Activated B cell treated with CpG ODN at 0.5 μM for 24 hours (primary cell): Measurements from ENCODE around the gene ASZ1. TPM values are rescaled to one million over a fixed set of nuclear protein-coding genes. Genes with fewer than 3 reads are reported as not detected.

Experiments
- ATAC-seq: fragments of 200-7000 bp; cut with Tn5 transposase; one replicate; pipeline ENCODE4 v1.10.0; 2021; ENCODE audit warnings: low read depth, mild to moderate bottlenecking, moderate library complexity
- CTCF ChIA-PET: fragments of 350-600 bp; sonication (Branson Sonifier 250); formaldehyde crosslinking; loops from one replicate; lab custom pipeline; 2021; ENCODE audit warnings: antibody characterized with exemption; lab: Charles Lee
- POLR2A ChIA-PET: fragments of 350-600 bp; sonication (Branson Sonifier 250); formaldehyde crosslinking; loops from one replicate; lab custom pipeline; 2021; ENCODE audit warnings: antibody characterized with exemption; lab: Charles Lee
- DNase-seq: peaks from one replicate; pipeline ENCODE4 v3.0.0; 2022
- H3K27ac Mint-ChIP-seq: one replicate; pipeline ENCODE4 v1.8.0; 2020; ENCODE audit warnings: mixed read lengths
- H3K27me3 Mint-ChIP-seq: one replicate; pipeline ENCODE4 v1.8.0; 2021; ENCODE audit warnings: mixed read lengths
- H3K36me3 Mint-ChIP-seq: one replicate; pipeline ENCODE4 v1.8.0; 2021; ENCODE audit warnings: low read depth, mixed read lengths
- H3K4me1 Mint-ChIP-seq: one replicate; pipeline ENCODE4 v1.8.0; 2021; ENCODE audit warnings: mixed read lengths
- H3K4me3 Mint-ChIP-seq: one replicate; pipeline ENCODE4 v1.8.0; 2020; ENCODE audit warnings: mild to moderate bottlenecking, mixed read lengths
- H3K9me3 Mint-ChIP-seq: one replicate; pipeline ENCODE4 v1.8.0; 2020; ENCODE audit warnings: mixed read lengths
- CTCF ChIP-seq: fragments of 200-600 bp; IDR thresholded peaks from one replicate; pipeline ENCODE4 v1.8.0; 2022; ENCODE audit warnings: antibody characterized with exemption, mild to moderate bottlenecking
- intact Hi-C: fragments of 100-400 bp; cut with micrococcal nuclease; formaldehyde crosslinking; loops from one replicate; pipeline ENCODE4 v1.15.1; 2024
- total RNA-seq: library from RNA; stranded (reverse); gene quantifications from 2 replicates; pipeline ENCODE4 v1.2.3, GENCODE V29; 2022

Gene ASZ1
- total RNA-seq, 1 donor from 2014 or later: not detected

- H3K4me1 Mint-ChIP-seq: no peaks in the 10 kb centered on the region
- DNase-seq (no peak), ATAC-seq (no peak)
- no peak for TF ChIP-seq CTCF
- ChIA-PET POLR2A (no interaction called here), CTCF (no interaction called here)
- H3K9me3 Mint-ChIP-seq: no peaks in the 10 kb centered on the region
- H3K36me3 Mint-ChIP-seq: no peaks in the 10 kb centered on the region
- intact Hi-C loops: no loop called here
- H3K4me3 Mint-ChIP-seq: no peak overlapping the region
- H3K27me3 Mint-ChIP-seq: peaks cover 34% of the 10 kb centered on the region
- no peak overlapping the region for H3K27ac Mint-ChIP-seq
Observed at GRCh38 chr7:117320523-117320922, 106.8 kb downstream of the ASZ1 start.

GRCh38 chr7:117319181-117319580 lies 108.1 kb downstream of the ASZ1 start:
- H3K27me3 Mint-ChIP-seq: peaks cover 26% of the 10 kb centered on the region

GRCh38 chr7:117313582-117313981 lies 113.7 kb downstream of the ASZ1 start:
- H3K9me3 Mint-ChIP-seq: no peaks in the 10 kb centered on the region
- no peak overlapping the region for H3K4me3 Mint-ChIP-seq
- ATAC-seq (no peak), DNase-seq (no peak)
- CTCF ChIA-PET: no interaction called here
- no peaks in the 10 kb centered on the region for H3K4me1 Mint-ChIP-seq
- H3K27me3 Mint-ChIP-seq: peaks cover 7% of the 10 kb centered on the region
- TF ChIP-seq CTCF: no peak
- intact Hi-C loops: no loop called here
- no peak overlapping the region for H3K27ac Mint-ChIP-seq
- H3K36me3 Mint-ChIP-seq: no peaks in the 10 kb centered on the region
- POLR2A ChIA-PET: no interaction called here

More at GRCh38 chr7:117319181-117319580, 108.1 kb downstream of the ASZ1 start:
- Mint-ChIP-seq H3K27ac (no peak overlapping the region), H3K9me3 (no peaks in the 10 kb centered on the region), H3K36me3 (no peaks in the 10 kb centered on the region), H3K4me3 (no peak overlapping the region), H3K4me1 (no peaks in the 10 kb centered on the region)
- POLR2A ChIA-PET: no interaction called here
- CTCF ChIA-PET: interaction anchor here (0.7 kb wide), 2 partner anchors 781 to 982 kb away, joined by 3 to 4 read pairs; no protein-coding TSS in a partner anchor
- no peak for TF ChIP-seq CTCF
- ATAC-seq (no peak), DNase-seq (no peak)
- intact Hi-C loops: no loop called here

Other genes starting within 250 kb of the ASZ1 start
- gene WNT2, start 104.4 kb downstream of the ASZ1 start, total RNA-seq: not detected in 2 replicates
- gene CFTR, start 52.5 kb upstream of the ASZ1 start, total RNA-seq: not detected in 2 replicates